DND-41 (cell line): ENCODE results near the gene NPSR1.

Experiments
- EZH2 ChIP-seq: IDR thresholded peaks from 3 replicates; pipeline ENCODE4 v1.6.1; 2012; ENCODE audit warnings: borderline replicate concordance, low read depth, mild to moderate bottlenecking, moderate library complexity, low read length, inconsistent platforms; ENCODE audit not compliant: severe bottlenecking
- TF ChIP-seq, protein P1 (sequence below): IDR thresholded peaks from 2 replicates; pipeline ENCODE4 v1.5.1; 2012; ENCODE audit warnings: borderline replicate concordance, low read length, moderate library complexity, mild to moderate bottlenecking; ENCODE audit not compliant: poor library complexity, severe bottlenecking; ENCODE audit errors: extremely low read depth

DNA sequence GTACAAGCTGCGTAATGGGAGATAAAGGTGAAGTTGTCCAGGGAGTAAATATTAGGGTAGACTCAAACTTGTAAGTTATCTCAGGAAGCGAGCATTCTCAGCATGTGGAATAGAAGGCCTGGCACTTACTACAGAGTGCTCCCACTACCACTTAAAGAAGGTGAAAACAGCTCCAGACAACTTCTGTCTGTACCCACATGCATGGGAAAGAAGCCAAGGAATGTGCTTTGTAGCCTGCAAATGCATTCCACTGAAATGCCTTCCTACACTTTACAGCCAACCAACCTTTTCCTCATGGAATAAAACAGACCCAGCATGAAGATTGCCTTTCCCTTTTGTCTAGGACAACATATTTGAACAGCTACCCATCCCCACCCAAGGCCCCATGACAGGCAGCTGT lies 45.4 kb upstream of the NPSR1 start:
- TF ChIP-seq, protein P1, sequence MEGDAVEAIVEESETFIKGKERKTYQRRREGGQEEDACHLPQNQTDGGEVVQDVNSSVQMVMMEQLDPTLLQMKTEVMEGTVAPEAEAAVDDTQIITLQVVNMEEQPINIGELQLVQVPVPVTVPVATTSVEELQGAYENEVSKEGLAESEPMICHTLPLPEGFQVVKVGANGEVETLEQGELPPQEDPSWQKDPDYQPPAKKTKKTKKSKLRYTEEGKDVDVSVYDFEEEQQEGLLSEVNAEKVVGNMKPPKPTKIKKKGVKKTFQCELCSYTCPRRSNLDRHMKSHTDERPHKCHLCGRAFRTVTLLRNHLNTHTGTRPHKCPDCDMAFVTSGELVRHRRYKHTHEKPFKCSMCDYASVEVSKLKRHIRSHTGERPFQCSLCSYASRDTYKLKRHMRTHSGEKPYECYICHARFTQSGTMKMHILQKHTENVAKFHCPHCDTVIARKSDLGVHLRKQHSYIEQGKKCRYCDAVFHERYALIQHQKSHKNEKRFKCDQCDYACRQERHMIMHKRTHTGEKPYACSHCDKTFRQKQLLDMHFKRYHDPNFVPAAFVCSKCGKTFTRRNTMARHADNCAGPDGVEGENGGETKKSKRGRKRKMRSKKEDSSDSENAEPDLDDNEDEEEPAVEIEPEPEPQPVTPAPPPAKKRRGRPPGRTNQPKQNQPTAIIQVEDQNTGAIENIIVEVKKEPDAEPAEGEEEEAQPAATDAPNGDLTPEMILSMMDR = no peak
- no peak for TF ChIP-seq EZH2
